Measurements from ENCODE around the gene PLEKHM3.
"Not testable (repeated sequence)": the region's sequence is repeated elsewhere in the genome, so short reads cannot be mapped to it uniquely, and the experiment has no call there.

PLEKHM3 gene

GRCh38 chr2:207914716-207915115 is 110.6 kb downstream of the PLEKHM3 start:
- no peak for DNase-seq

GRCh38 chr2:207913772-207914358 is 111.5 kb downstream of the PLEKHM3 start:
- no peak for DNase-seq

GRCh38 chr2:207911856-207912255 is 113.5 kb downstream of the PLEKHM3 start:
- no peak for DNase-seq

GRCh38 chr2:207911215-207911614 is 114.1 kb downstream of the PLEKHM3 start:
- DNase-seq: no peak

- not testable (repeated sequence) for DNase-seq
Measured at GRCh38 chr2:207906495-207906894, 118.8 kb downstream of the PLEKHM3 start.

GRCh38 chr2:207905546-207905945 is 119.8 kb downstream of the PLEKHM3 start:
- DNase-seq: no peak

- DNase-seq: no peak
Measured at GRCh38 chr2:207903236-207903635, 122.1 kb downstream of the PLEKHM3 start.

- no peak for DNase-seq
Measured at GRCh38 chr2:207902821-207903220, 122.5 kb downstream of the PLEKHM3 start.

- no peak for DNase-seq
Measured at GRCh38 chr2:207901829-207902228, 123.5 kb downstream of the PLEKHM3 start.

- DNase-seq: no peak
Measured at GRCh38 chr2:207901401-207901800, 123.9 kb downstream of the PLEKHM3 start.

GRCh38 chr2:207898354-207898695 is 127.0 kb downstream of the PLEKHM3 start:
- no peak for DNase-seq

GRCh38 chr2:207897541-207898353 is 127.6 kb downstream of the PLEKHM3 start:
- no peak for DNase-seq

GRCh38 chr2:207896525-207897285 is 128.6 kb downstream of the PLEKHM3 start:
- no peak for DNase-seq

- no peak for DNase-seq
Measured at GRCh38 chr2:207895274-207895860, 130.0 kb downstream of the PLEKHM3 start.

- no peak for DNase-seq
Measured at GRCh38 chr2:207892716-207893402, 132.5 kb downstream of the PLEKHM3 start.

- DNase-seq: no peak
Measured at GRCh38 chr2:207891086-207891844, 134.1 kb downstream of the PLEKHM3 start.

- no peak for DNase-seq
Measured at GRCh38 chr2:207887500-207887899, 137.8 kb downstream of the PLEKHM3 start.

- DNase-seq: no peak
Measured at GRCh38 chr2:207885010-207885409, 140.3 kb downstream of the PLEKHM3 start.

GRCh38 chr2:207884127-207884526 is 141.2 kb downstream of the PLEKHM3 start:
- DNase-seq: no peak

- no peak for DNase-seq
Measured at GRCh38 chr2:207883002-207883780, 142.1 kb downstream of the PLEKHM3 start.

- DNase-seq: no peak
Measured at GRCh38 chr2:207881902-207882301, 143.4 kb downstream of the PLEKHM3 start.
